NCI-H226 (cell line): ENCODE results near the gene APBB1IP.

Experiments used
- DNase-seq: peaks from one replicate; pipeline ENCODE4 v3.0.0-alpha.2; 2015

The APBB1IP gene

GRCh38 chr10:26513101-26513500, 75.0 kb downstream of the APBB1IP start:
- no peak for DNase-seq

DNA sequence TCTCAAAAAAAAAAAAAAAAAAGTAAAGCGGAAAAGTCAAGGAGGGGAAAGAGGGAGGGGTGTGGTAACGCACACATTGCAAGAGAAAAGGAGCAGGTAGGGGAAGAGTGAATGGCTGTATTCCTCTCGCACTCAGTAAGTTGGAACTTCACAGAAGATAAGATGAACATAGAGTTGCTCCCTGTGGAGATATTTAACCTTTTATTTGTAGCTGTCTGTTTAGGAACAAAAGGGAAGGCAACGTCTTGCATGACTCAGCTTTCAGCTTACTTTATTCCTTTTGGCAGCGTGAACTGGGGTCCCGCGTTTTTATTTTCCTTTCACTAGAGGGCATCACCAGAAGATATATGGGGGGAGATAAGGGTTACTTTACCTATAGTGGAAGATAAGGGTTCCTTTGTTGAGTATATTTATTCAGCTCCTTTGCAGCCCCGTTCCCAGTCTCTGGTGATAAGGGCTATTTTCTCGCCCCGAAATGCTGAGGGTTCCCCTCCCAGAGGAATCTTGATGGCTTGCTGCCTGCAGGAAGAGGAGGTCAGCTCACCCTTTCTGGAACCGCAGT, 78.5 kb downstream of the APBB1IP start:
- DNase-seq: no peak

DNA sequence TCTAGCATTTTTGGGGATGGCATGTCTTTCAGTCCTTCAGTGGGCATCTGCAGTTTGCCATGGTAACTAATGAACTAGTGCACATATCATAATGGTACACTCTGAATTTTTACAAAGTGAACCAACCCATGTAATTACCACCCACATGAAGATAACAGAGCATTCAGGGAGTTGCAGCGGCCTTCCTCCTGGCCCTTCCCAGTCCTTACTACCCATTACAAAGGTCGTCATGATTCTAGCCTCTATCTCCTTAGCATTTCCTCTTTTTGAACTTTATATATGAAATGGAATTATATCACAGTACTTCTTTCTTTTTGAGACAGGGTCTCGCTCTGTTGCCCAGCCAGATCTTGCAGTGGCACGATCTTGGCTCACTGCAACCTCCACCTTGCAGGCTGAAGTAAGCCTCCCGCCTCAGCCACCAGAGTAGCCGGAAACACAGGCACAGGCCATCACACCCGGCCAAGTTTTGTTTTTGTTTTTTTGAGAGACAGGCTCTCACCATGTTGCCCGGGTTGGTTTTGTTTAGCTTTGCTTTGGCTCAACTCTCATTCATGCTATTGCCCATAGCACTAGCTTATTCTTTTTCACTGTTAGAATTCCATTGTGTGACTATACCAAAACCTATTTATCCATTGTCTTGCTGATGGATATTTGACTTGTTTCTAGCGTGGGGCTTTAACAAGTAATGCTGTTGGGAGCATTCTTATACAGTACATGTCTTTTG, 79.2 kb downstream of the APBB1IP start:
- no peak for DNase-seq

- DNase-seq: no peak
Observed at GRCh38 chr10:26519803-26520202, 81.7 kb downstream of the APBB1IP start.

DNA sequence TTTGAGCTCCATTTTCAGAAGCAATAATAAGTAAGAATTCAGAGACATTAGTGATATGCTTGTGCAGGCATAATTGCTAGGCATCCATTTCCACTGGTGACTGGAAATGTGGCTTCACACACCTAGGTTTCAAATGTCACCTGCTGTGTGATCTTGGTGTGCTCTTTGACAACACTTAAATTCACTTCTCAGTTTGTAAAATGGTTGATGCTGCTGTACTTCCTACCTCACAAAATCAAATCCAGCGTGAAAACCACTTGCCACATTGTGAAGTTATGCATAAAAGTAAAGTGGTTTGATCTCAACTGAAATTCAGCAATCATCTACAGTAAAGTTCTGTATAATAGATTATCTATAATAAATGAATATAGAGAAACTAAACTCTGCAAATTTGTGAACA, 82.4 kb downstream of the APBB1IP start:
- no peak for DNase-seq

- DNase-seq: peak; percentile 88
Observed at GRCh38 chr10:26524161-26524896, 86.2 kb downstream of the APBB1IP start.

- no peak for DNase-seq
Observed at GRCh38 chr10:26525586-26525985, 87.4 kb downstream of the APBB1IP start.

- DNase-seq: no peak
Observed at GRCh38 chr10:26527018-26527417, 88.9 kb downstream of the APBB1IP start.

DNA sequence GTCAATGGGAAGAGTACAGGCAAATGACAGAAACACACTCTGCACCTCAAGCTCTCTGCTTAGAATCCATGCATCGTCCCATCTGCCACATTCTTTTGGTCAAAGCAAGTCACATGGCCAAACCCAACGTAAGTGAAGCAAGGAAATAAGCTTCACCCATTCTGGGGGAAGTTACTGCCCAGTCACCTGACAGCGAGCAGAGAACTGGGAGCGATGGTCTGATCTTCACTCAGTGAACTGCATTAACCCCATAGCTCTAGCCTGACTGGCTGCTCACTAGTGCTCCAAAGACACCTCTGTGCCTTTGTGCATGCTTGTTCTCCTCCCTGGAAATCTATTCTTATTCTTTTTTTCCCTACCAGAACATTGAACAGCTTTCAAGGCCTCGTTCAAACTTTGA, 89.9 kb downstream of the APBB1IP start:
- no peak for DNase-seq

DNA sequence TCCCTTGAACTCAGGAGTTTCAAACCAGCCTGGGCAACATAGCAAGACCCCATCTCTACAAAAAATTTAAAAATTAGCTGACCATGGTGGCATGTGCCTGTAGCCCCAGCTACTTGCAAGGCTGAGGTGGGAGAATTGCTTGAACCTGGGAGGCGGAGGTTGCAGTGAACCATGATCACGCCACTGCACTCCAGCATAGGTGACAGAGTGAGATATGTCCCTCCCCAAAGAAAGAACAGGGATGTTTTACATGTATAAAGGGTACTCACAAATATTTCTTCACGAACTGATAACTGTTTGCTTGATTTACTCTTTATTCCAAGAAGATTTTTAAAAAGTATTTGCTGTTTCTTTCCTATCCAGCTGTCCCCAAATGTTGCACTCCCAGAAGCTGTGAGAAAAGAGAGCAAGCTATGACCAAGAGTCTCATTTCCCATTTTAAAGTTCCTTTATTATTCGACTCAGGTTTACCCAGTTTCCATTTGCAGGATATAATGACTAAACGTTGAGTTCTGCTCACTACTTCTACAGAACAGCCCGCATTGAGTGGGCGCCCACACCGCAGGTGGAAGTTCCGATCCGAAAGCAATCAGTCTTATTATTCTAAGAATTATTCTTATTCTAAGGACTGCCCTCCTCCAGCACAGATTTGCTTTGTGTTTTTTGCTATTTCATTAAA, 90.7 kb downstream of the APBB1IP start:
- no peak for DNase-seq

DNA sequence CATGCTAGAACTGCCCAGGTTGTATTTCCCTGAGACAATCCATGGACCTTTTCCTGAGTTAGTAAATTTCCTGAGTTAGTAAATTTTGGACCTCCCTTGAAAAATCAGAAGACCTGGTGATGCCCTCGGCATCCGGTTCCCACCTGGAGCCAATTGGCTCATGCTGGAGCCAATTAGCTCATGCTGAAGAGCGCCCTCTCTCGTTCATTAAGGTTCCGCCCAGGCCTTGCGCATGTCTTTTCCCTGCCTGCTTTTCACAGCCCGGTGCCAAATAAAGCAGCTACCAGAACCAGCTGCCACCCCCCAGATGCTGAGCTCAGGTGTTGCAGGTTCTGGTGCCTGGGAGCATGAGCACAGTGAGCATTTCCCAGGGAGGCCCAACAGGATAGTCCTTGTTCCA, 96.2 kb downstream of the APBB1IP start:
- no peak for DNase-seq

DNA sequence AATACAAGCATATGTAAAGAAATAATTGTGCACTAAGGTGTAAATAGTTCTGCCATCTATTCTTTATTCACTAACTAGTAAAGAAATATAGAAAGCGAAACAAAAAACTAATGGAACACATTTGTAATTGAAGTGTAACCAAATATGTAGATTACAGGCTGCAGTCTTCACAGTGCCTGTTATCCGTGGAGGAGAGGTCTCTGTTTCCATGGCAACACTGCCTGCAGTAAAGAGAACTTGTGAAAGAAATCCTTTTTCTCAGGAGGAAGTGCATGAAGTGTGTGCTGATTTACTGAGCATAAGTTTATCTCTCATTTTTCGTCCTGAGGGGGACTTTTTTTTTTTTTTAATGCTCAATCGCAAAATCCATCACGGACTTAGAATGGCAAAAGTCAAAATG, 102.5 kb downstream of the APBB1IP start:
- no peak for DNase-seq

DNA sequence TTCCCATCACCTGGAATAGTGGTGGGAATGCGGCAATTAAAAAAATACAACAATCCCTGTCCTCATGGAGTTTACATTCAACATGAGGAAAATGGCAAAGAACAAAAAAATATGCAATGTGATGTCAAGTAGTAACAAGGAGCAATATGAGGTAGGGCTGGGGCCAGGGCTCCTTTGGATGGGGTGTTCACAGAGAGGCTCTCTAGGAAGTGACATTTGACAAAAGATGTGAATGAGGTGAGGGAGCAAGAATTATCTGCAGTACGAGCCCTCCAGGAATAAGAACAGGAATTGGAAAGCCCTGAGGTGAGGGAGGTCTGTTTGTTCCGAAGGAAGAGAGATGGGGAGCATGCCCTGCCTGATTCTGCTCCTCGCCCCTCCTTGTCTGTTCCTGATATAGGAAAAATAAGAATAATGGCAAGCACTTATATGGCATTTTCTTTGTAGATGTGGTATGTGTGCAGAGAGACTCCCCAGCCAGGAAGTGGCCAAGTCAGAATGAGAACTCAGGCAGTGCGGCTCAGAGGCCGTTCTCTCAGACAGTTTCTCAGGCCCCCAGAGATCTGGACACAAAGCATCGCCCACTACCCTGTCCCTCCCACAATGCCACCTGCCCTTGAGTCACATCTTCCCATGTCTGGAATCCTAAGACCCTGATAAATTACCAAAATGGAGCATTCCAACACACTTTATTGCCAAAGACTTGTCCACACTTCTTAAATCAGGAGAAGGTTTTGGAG, 105.6 kb downstream of the APBB1IP start:
- DNase-seq: no peak

- no peak for DNase-seq
Observed at GRCh38 chr10:26544932-26545331, 106.8 kb downstream of the APBB1IP start.

DNA sequence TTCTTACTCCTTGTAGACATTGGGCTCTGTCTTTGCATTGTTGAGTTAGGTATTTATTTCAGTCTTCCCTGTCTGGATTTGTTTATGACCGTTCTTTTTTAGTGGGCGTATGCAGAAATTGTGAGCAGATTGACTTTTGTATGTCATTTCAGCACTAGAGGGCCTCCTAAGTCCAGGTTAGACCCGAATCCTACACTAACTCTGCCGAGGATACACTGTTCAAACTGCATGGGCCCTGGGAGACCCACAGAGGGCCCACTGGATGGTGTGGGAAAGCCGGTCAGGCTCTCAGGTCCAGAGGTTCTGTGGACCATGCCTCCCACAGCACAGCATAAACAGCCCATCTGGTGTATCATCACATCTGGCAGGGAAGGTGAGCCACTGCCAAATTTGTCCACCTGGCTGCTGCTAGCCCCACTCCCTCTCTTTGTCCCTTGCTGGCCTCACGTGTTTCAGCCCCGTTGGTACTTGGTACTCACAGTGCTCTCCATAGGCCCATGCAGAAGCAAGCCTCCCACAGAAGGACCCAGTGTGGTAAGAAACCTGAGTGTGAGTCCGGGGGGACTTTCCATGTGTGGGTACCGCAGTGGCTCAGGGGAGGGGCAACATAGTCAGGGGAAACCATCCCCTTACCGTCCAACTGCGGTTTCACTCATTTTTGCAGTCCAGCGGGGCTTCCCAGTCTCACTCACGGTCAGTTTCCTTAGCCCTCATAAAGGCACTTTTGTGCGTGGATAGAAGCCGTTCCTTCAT, 112.8 kb downstream of the APBB1IP start:
- DNase-seq: no peak

DNA sequence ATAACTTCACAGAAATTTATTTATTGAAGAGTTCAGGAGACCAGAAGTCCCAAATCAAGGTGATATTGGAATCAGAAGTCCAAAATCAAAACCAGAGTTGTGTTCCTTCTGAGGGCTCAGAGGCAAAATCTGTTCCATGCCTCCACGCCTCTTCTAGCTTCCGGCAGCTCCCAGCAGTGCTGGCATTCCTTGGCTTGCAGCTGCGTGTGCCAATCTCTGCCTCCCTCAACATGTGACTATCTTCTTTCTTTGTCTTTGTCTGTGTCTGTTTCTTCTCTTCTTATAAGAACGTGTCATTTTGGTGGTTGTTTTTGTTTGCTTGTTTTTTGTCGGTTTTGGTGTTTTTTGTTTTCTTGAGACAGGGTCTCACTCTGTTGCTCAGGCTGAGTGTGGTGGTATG, 116.1 kb downstream of the APBB1IP start:
- no peak for DNase-seq

DNA sequence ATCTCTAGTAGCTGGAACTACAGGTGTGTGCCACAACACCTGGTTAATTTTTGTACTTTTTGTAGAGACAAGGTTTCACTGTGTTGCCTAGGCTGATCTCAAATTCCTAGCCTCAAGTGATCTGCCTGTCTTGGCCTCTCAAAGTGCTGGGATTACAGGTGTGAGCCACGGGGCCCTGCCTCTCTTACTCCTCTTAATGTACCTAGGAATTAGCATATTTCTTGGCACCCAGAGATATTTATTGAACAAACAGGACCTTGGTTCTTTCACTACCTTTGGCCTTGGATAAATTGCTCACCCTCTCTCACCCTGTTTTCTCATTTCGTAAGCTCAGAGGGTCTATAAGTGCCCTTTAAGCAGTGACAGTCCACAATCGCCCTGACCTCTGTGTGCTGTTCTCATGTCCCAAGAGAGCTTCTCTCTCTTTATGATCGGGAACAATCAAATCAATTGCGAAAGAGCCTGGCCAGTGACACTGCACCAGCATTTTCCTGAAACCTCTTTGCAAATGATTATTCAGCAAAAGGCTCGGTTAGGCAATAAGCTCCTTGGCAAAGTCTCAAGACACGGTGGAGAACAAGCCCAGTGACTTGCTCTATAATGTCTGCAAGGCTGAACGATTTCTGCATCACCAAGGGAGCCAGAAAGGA, 117.7 kb downstream of the APBB1IP start:
- DNase-seq: peak; percentile 17

DNA sequence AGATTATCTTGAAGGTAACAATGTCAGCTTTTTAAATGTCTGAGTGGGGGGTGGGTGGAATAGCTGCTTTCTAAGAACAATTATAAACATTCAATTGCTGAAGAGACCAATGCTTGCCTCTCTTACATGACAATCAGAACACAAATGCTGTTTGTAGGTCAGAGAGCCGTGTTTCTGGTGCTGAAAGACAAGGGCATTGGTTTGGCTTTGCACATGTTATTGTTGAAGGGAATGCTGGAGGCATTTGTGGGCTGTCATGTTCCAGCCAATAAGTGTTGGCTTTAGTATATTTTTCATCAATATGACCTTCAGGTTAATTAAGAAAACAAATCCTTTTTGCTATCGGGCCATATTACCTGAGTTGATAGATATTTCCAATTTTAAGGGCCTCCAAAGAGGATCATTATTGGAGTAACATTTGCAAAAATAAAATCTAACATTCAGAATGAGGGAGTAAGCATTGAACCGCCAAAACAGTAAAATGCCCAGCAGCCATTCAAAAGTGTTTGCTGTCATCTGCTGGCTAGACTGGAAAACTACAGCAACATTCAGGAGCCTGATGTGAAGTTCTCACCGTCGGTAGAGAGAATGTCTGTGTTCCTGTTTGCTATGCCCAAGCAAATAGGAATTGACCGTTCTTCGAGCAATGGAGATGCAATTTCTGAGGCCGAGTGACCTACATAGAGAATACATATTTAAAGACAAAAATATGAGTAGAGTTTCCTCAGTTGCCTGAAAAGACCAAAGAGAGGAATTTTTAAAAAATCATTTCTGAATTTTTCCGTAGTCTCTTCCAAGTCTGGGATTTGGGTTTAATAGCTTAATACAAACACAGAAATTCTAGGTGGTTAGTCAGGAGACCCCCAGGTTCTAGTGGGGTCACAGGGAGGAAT, 118.9 kb downstream of the APBB1IP start:
- peak; percentile 4 for DNase-seq

DNA sequence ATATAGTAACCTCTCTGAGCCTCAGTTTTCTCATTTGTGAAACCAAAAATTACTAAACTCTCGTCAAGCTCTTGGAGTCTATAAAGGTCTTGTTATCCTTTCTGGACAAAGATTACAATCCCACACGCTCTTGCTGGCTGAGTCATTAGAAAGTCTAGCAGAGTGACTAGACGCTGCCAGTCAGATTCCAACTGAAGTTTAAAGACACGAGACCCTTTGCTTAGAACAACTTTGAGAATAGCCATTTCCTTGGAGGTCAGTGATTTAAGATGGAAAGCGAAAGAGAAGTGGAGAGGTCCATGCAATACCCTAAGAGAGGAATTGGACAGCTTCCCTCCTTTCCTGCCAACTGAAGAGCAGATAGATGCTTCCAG, 119.5 kb downstream of the APBB1IP start:
- peak; percentile 9 for DNase-seq

DNA sequence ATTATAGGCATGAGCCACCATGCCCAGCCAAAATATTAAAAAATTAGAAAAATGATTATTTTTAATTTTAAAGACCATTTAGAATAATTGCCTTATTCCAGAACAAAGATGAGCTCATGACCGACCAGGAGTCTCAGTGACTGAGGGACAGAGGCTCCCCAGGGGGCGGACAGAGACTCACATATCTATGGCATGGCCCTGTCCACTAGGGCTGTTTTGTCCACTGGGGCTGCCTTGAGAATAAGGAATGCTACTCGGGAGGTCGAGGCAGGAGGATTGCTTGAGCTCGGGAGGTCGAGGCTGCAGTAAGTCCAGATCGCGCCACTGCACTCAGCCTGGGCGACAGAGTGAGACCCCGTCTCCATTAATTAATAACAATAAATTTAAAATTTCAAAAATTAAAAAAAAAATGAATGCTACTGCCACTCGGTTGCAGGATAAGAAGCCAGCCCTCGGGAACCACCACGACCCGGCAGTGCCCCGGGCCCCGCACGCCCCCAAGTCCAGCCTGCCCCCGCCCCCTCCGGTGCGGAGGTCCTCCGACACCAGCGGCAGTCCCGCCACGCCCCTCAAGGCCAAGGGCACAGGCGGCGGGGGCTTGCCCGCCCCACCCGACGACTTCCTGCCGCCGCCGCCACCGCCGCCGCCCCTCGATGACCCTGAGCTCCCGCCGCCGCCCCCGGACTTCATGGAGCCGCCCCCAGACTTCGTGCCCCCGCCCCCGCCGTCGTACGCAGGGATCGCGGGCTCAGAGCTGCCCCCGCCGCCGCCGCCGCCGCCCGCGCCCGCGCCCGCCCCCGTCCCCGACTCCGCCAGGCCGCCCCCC, 128.6 kb downstream of the APBB1IP start:
- no peak for DNase-seq
